GM23248 (cell line): ENCODE measurements around the gene PLIN3. TPM values are rescaled to one million over a fixed set of nuclear protein-coding genes. Genes with fewer than 3 reads are reported as not detected.

ENCODE experiments used
- DNase-seq: peaks from one replicate; pipeline ENCODE4 v3.0.0-alpha.2; 2015
- H2AFZ ChIP-seq: fragments of 200-600 bp; sonication (generic); 2 replicates; pipeline ENCODE4 v1.6.1; 2016; ENCODE audit warnings: antibody characterized with exemption
- H3F3A ChIP-seq: fragments of 200-600 bp; sonication (generic); 2 replicates; pipeline ENCODE4 v1.6.1; 2016; ENCODE audit warnings: mild to moderate bottlenecking, antibody characterized with exemption, mixed run types; ENCODE audit not compliant: insufficient read depth
- H3K27ac ChIP-seq: fragments of 200-600 bp; sonication (generic); 2 replicates; pipeline ENCODE4 v1.5.1; 2016; ENCODE audit warnings: mild to moderate bottlenecking
- H3K27me3 ChIP-seq: fragments of 200-600 bp; sonication (generic); replicated peaks from 2 replicates; pipeline ENCODE4 v1.6.1; 2016; ENCODE audit warnings: mild to moderate bottlenecking; ENCODE audit not compliant: insufficient read depth
- H3K36me3 ChIP-seq: fragments of 200-600 bp; sonication (generic); 2 replicates; pipeline ENCODE4 v1.6.1; 2016; ENCODE audit warnings: low read depth, mild to moderate bottlenecking
- H3K4me1 ChIP-seq: fragments of 200-600 bp; sonication (generic); 2 replicates; pipeline ENCODE4 v1.6.1; 2016; ENCODE audit warnings: mild to moderate bottlenecking; ENCODE audit not compliant: insufficient read depth
- H3K4me2 ChIP-seq: fragments of 200-600 bp; sonication (generic); one replicate; pipeline ENCODE4 v1.6.1; 2016; ENCODE audit warnings: mild to moderate bottlenecking; ENCODE audit not compliant: unreplicated experiment
- H3K4me3 ChIP-seq: fragments of 200-600 bp; sonication (generic); 2 replicates; pipeline ENCODE4 v1.5.1; 2016; ENCODE audit warnings: mild to moderate bottlenecking
- H3K79me2 ChIP-seq: fragments of 200-600 bp; sonication (generic); 2 replicates; pipeline ENCODE4 v1.6.1; 2016; ENCODE audit warnings: mild to moderate bottlenecking; ENCODE audit not compliant: insufficient read depth
- H3K9ac ChIP-seq: fragments of 200-600 bp; sonication (generic); 2 replicates; pipeline ENCODE4 v1.6.1; 2016; ENCODE audit warnings: mild to moderate bottlenecking
- H3K9me2 ChIP-seq: fragments of 200-600 bp; sonication (generic); 2 replicates; pipeline ENCODE4 v1.6.1; 2016; ENCODE audit warnings: mixed run types, mild to moderate bottlenecking, moderate library complexity; ENCODE audit not compliant: insufficient read depth
- H3K9me3 ChIP-seq: fragments of 200-600 bp; sonication (generic); one replicate; pipeline ENCODE4 v1.6.1; 2017; ENCODE audit warnings: low read depth
- H4K20me1 ChIP-seq: fragments of 200-600 bp; sonication (generic); 2 replicates; pipeline ENCODE4 v1.6.0; 2016; ENCODE audit not compliant: insufficient read depth
- EZH2 ChIP-seq: fragments of 200-600 bp; sonication (generic); IDR thresholded peaks from 2 replicates; pipeline ENCODE4 v1.6.1; 2018; ENCODE audit warnings: antibody characterized with exemption, mild to moderate bottlenecking; ENCODE audit not compliant: insufficient read depth, poor library complexity, severe bottlenecking
- EZH2phosphoT487 ChIP-seq: fragments of 200-600 bp; sonication (generic); IDR thresholded peaks from 2 replicates; pipeline ENCODE4 v1.6.1; 2018; ENCODE audit warnings: antibody characterized with exemption, moderate library complexity, mild to moderate bottlenecking, low read depth; ENCODE audit not compliant: insufficient read depth
- WGBS, 2 experiments: methylation state at CpG; one replicate each; pipeline ENCODE4 v1.1.6; 2015 to 2017; ENCODE audit warnings: low lambda C conversion rate in 2 of 2, low coverage in 1 of 2; ENCODE audit errors: missing lambda C conversion rate in 2 of 2; 5-methylcytosine and 5-hydroxymethylcytosine counted together
- in situ Hi-C: fragments of 300-500 bp; cut with MboI; formaldehyde crosslinking; loops from 2 replicates; pipeline ENCODE4 v1.15.0; 2020
- polyA plus RNA-seq: library from polyadenylated mRNA; unstranded; fragments of >200 nt; fragmentation: Nextera tagmentation; extraction: Ambion mirVana; gene quantifications from 2 replicates; pipeline ENCODE4 v1.2.1, GENCODE V29; 2016
- total RNA-seq: library from RNA; depleted of rRNA; stranded (reverse); fragments of >200 nt; shearing (Covaris generic); gene quantifications from 2 replicates; pipeline ENCODE4 v1.2.3, GENCODE V29; 2014; rRNA removed

The PLIN3 gene
- total and polyA plus RNA-seq, 2 experiments from 2014 or later = 372 to 398 TPM

- H3K9me3 ChIP-seq = no peaks in the 10 kb centered on the region
- H2AFZ ChIP-seq = peak within 1 kb of the TSS; percentile 89
- peaks cover 4% of the 10 kb centered on the region; the same call in 1 of the 2 replicates for H3K4me1 ChIP-seq
- peaks cover 45% of the 10 kb centered on the region for H3K79me2 ChIP-seq
- H3K36me3 ChIP-seq = peaks cover 7% of the 10 kb centered on the region; the same call in 1 of the 2 replicates
- H3F3A ChIP-seq = no peaks in the 10 kb centered on the region
- no peaks in the 10 kb centered on the region for H3K27me3 ChIP-seq
- peak within 1 kb of the TSS; percentile 94 for H3K9ac ChIP-seq
- peak within 1 kb of the TSS; percentile 79 for H3K4me3 ChIP-seq
- peak within 1 kb of the TSS; percentile 83 for H3K4me2 ChIP-seq
- H3K9me2 ChIP-seq = no peaks in the 10 kb centered on the region
- TF ChIP-seq EZH2 (no peak), EZH2phosphoT487 (no peak)
- peak within 1 kb of the TSS; percentile 78 for H3K27ac ChIP-seq
- 1% methylated on average over 62 to 67 of the region's 80 CpGs for WGBS, 2 experiments
- DNase-seq = peak; percentile 100
- no peaks in the 10 kb centered on the region for H4K20me1 ChIP-seq
- in situ Hi-C loops = no loop called here
Observed at GRCh38 chr19:4791183-4792018, 76.1 kb downstream of the PLIN3 start, which contains the start of gene FEM1A. TSS of gene FEM1A (plus strand) at chr19:4791734. CDS start at chr19:4791855, 121 bp downstream.

Other genes with a start within 250 kb of the PLIN3 start
- 0.76 and 0.86 TPM in 2 replicates for gene TNFAIP8L1, start 228.2 kb downstream of the PLIN3 start, total RNA-seq
- 2.0 TPM in 2 replicates for gene TNFAIP8L1, start 228.2 kb downstream of the PLIN3 start, polyA plus RNA-seq
- 177 and 207 TPM in 2 replicates for gene MYDGF, start 197.3 kb downstream of the PLIN3 start, total RNA-seq
- 591 and 597 TPM in 2 replicates for gene MYDGF, start 197.3 kb downstream of the PLIN3 start, polyA plus RNA-seq
- 50.3 and 82.2 TPM in 2 replicates for gene DPP9, start 143.8 kb downstream of the PLIN3 start, total RNA-seq
- gene DPP9, start 143.8 kb downstream of the PLIN3 start, polyA plus RNA-seq = 33.0 and 37.0 TPM in 2 replicates
- 11.0 and 11.1 TPM in 2 replicates for gene FEM1A, start 75.9 kb downstream of the PLIN3 start, total RNA-seq
- gene FEM1A, start 75.9 kb downstream of the PLIN3 start, polyA plus RNA-seq = 1.1 and 1.3 TPM in 2 replicates
- gene TICAM1, start 36.0 kb downstream of the PLIN3 start, total RNA-seq = 2.0 and 4.2 TPM in 2 replicates
- gene TICAM1, start 36.0 kb downstream of the PLIN3 start, polyA plus RNA-seq = 19.9 TPM in 2 replicates
- not detected in 2 replicates for gene ARRDC5, start 35.2 kb upstream of the PLIN3 start, total RNA-seq
- not detected in 2 replicates for gene ARRDC5, start 35.2 kb upstream of the PLIN3 start, polyA plus RNA-seq
- gene UHRF1, start 41.8 kb upstream of the PLIN3 start, total RNA-seq = 29.3 and 29.4 TPM in 2 replicates
- gene UHRF1, start 41.8 kb upstream of the PLIN3 start, polyA plus RNA-seq = 26.9 and 28.6 TPM in 2 replicates
- gene KDM4B, start 101.4 kb upstream of the PLIN3 start, total RNA-seq = 20.5 and 28.7 TPM in 2 replicates
- 13.3 and 14.8 TPM in 2 replicates for gene KDM4B, start 101.4 kb upstream of the PLIN3 start, polyA plus RNA-seq